ENCODE results near the gene FAM171A1.

DNA sequence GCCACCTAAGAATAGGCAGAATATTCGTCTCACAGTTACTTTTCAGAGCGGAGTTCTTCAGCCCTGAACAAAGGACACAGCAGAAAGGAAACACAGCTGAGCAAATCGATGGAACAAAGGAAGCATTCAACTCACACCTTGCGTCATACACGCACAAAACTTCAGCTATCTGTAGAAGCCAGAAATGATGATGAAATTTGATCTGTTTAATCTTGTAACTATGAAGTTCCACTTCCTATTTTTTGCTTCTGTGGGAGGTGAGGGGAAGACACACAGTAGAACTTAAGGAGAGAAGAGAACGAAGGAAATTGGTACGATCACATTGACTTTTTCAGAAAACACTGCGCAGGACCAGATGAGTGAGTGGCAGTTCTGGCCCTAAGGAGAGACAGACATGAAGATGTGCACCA is 26.2 kb downstream of the FAM171A1 start:
- no peak for TF ChIP-seq EZH2 (IDR thresholded peaks at IDR 0.05; ENCODE audit: borderline replicate concordance, low read length)
- TF ChIP-seq CTCF (conservative IDR thresholded peaks at IDR 0.05 in 1 of 2, IDR thresholded peaks at IDR 0.05 in 1 of 2; ENCODE audit: extremely low read depth in 1 of 2, insufficient read depth in 1 of 2, low read depth in 1 of 2, low read length in 2 of 2): no peak
